ENCODE results near the gene SCYL1.

- TF ChIP-seq CTCF (IDR thresholded peaks at IDR 0.05): no peak
- peak in 1 of 2 donors; percentile 54 for TF ChIP-seq POLR2A (IDR thresholded peaks at IDR 0.05)
These were observed 38.1 kb upstream of the SCYL1 start for GRCh38 chr11:65486570-65487466.
